ENCODE data around the gene TMCO4. TPM values are rescaled to one million over a fixed set of nuclear protein-coding genes. Genes with fewer than 3 reads are reported as not detected.

The TMCO4 gene
- total and polyA plus RNA-seq, 11 donors: 6.3 to 14.3 (median 7.6) TPM

DNA sequence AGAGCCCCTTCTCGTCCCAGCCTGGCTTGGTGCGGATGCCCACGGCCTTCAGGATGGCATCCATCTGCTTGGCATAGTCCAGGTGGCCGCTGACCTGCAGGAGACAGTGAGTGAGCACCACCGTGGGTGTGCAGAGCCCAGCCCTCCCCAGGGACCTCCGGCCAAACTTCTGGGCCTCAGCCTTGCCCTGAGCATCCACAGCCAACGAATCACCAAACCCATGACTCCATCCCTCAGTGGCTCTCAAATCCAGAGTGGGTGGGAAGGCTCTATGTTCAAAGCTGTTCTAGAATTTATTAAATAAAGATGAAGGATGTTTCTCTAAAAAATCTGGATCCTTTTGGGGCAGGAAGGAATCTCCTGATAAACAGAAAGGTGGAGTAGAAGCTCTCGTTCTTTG lies 116.4 kb downstream of the TMCO4 start:
- Histone ChIP-seq H3K27me3 (no peaks in the 10 kb centered on the region), H3K4me3 (no peak overlapping the region), H3K4me1 (no peaks in the 10 kb centered on the region), H3K9me3 (peaks cover 0 to 4% (median 0%) of the 10 kb centered on the region in 12 donors), H3K36me3 (peaks cover 0 to 8% (median 0%) of the 10 kb centered on the region in 9 donors), H3K27ac (no peak overlapping the region)
- ATAC-seq (no peak), DNase-seq (peak in 1 of 5 donors; percentile 46)
- TF ChIP-seq, protein P1, sequence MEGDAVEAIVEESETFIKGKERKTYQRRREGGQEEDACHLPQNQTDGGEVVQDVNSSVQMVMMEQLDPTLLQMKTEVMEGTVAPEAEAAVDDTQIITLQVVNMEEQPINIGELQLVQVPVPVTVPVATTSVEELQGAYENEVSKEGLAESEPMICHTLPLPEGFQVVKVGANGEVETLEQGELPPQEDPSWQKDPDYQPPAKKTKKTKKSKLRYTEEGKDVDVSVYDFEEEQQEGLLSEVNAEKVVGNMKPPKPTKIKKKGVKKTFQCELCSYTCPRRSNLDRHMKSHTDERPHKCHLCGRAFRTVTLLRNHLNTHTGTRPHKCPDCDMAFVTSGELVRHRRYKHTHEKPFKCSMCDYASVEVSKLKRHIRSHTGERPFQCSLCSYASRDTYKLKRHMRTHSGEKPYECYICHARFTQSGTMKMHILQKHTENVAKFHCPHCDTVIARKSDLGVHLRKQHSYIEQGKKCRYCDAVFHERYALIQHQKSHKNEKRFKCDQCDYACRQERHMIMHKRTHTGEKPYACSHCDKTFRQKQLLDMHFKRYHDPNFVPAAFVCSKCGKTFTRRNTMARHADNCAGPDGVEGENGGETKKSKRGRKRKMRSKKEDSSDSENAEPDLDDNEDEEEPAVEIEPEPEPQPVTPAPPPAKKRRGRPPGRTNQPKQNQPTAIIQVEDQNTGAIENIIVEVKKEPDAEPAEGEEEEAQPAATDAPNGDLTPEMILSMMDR (IDR thresholded peaks at IDR 0.05): no peak
- no peak for TF ChIP-seq POLR2A (IDR thresholded peaks at IDR 0.05)
- 85 to 91% (median 90%) methylated on average over 8 of the region's 8 CpGs for WGBS, 4 donors
- intact Hi-C loops (cut with DNase I): no loop called here

DNA sequence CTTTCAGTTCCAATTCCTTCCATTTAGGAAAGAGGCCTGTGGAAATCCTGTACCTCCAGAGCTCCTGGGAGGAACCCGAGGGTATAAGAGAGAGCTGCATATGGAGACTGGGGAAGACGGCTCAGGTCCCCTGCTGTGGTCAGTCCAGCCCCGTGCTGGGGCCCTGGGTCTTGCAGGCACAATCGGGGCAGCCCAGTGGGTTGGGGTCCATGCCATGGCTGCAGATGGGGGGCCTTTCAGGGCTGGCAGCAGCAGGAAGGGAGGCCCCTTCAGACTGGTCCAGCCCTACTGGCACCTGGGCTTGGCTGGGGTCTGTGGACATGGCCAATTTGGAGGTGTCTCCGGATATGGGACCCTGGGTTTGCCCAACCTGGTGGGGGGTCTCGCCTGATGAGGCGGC lies 116.8 kb downstream of the TMCO4 start:
- H3K4me3 ChIP-seq: no peak overlapping the region
- ATAC-seq (no peak), DNase-seq (peak in 1 of 5 donors; percentile 41)
- intact Hi-C loops (cut with DNase I): no loop called here
- peaks cover 0 to 4% (median 0%) of the 10 kb centered on the region in 12 donors for H3K9me3 ChIP-seq
- H3K36me3 ChIP-seq: peaks cover 0 to 8% (median 0%) of the 10 kb centered on the region in 9 donors
- no peaks in the 10 kb centered on the region for H3K4me1 ChIP-seq
- TF ChIP-seq POLR2A (IDR thresholded peaks at IDR 0.05): no peak
- TF ChIP-seq, protein P1 (IDR thresholded peaks at IDR 0.05): no peak
- no peaks in the 10 kb centered on the region for H3K27me3 ChIP-seq
- no peak overlapping the region for H3K27ac ChIP-seq
- WGBS, 4 donors: 75 to 83% (median 76%) methylated on average over 6 to 7 of the region's 7 CpGs

DNA sequence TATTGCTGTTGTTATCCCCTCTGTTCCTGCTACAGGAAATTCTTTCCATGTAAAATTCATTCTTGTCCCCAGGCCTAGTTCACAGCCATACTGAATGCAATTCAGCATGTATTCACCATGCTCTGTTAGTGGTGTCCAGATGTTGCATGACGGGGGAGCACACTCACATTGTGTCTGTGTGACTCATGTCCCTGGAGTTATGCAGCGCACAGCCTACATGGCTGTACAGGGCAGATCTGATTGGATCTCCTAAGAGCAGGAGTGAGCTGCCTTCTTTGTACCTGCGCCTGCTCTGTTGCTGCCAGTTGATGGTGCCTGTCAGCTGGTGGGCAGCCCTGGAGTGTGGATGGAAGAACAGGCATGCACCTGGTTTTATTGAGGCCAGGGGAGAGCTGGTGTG lies 117.5 kb downstream of the TMCO4 start:
- Histone ChIP-seq H3K4me3 (no peak overlapping the region), H3K9me3 (peaks cover 0 to under 1% (median 0%) of the 10 kb centered on the region in 12 donors), H3K27ac (no peak overlapping the region), H3K4me1 (no peaks in the 10 kb centered on the region), H3K27me3 (no peaks in the 10 kb centered on the region), H3K36me3 (peaks cover 0 to 8% (median 0%) of the 10 kb centered on the region in 9 donors)
- ATAC-seq: peak in 1 of 4 donors; percentile 63
- TF ChIP-seq POLR2A (IDR thresholded peaks at IDR 0.05): no peak
- TF ChIP-seq, protein P1 (IDR thresholded peaks at IDR 0.05): no peak
- intact Hi-C loops (cut with DNase I): no loop called here
- peak in 1 of 5 donors; percentile 38 for DNase-seq
- 80 to 96% (median 88%) methylated on average over 3 of the region's 3 CpGs for WGBS, 4 donors

DNA sequence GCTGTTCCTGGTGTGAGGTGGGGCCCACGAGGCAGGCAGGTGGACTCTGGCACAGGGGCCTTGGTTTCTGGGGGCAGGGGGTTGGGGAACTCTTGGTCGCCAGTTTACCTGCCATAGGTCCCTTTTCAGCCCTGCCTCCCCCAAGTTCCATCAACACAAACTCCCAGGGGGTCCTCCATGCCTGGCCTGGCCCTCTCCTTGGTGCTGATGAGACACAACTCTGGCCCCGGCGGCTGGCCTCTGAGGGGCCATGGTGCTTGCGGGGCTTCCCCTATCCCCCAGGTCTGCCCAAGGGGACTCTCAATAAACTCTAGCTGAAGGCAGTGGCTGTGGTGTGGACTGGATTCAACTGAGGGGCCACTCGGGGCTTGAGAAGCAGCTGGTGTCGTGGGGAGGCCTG lies 119.1 kb downstream of the TMCO4 start:
- Histone ChIP-seq H3K27ac (no peak overlapping the region), H3K36me3 (peaks cover 0 to 8% (median 0%) of the 10 kb centered on the region in 9 donors), H3K4me1 (no peaks in the 10 kb centered on the region), H3K9me3 (no peaks in the 10 kb centered on the region), H3K27me3 (no peaks in the 10 kb centered on the region), H3K4me3 (no peak overlapping the region)
- DNase-seq (peak in 1 of 5 donors; percentile 48), ATAC-seq (no peak)
- intact Hi-C loops (cut with DNase I): no loop called here
- no peak for TF ChIP-seq POLR2A (IDR thresholded peaks at IDR 0.05)
- TF ChIP-seq, protein P1 (IDR thresholded peaks at IDR 0.05): no peak
- WGBS, 4 donors: 75 to 84% (median 78%) methylated on average over 4 to 7 of the region's 7 CpGs
